Stimulated activated CD4-positive, alpha-beta T cell treated with anti-CD3 and anti-CD28 coated beads, Interleukin-1b, Interleukin-23, amount 100 ng/mL, for 48 hours (primary cell): Measurements from ENCODE around the gene GRPEL1.
"Not testable (repeated sequence)": the region's sequence is repeated elsewhere in the genome, so short reads cannot be mapped to it uniquely, and the experiment has no call there.

ENCODE experiments used
- DNase-seq: peaks from one replicate; pipeline ENCODE4 v3.0.0-alpha.2; 2020

Gene GRPEL1

DNA sequence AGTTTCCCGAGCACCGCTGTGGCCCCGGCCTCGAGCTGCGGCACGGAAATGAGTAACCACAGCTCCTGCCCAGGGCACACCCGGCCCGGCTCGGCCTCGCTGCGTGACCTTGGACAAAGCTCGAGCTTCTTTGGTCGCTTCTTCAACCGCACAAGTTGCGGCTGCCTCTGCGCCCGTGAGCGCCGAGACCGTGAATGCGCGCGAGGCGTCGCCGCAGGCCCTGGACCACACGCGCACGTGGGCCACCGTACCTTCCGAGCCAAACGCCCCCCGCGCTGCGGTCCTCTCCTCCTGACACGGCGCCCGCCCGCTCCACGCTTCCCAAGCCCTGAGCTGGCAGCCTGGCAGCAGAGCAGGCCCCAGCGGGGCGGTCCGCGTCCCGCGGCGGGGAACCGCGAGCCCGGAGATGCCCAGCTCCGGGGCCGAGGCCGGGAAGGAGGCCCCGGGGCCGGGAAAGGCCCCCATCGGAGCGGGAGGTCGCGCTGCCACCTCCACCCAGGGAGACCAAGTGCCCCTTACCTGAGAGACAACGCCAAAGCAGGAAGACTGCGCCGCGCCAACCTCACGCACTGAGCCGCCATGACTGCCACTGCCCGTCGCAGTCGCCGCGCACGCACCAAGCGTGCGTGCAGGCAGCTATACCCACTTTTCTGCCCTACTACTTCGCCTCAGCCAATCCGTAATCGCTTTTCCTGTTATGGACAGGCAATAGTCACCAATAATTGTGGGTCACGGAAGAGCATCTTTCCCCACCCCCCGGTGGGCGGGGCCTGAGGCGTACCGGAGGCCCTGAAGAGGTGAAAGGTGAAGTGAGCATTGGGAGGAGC, at the start of gene GRPEL1:
TSS of gene GRPEL1 (minus strand) at position 613 of the 827 bp plus-strand sequence. CDS start at position 581, 32 bp downstream.
- peak; percentile 100 for DNase-seq

GRCh38 chr4:7116705-7117104, 48.8 kb upstream of the GRPEL1 start:
- no peak for DNase-seq

DNA sequence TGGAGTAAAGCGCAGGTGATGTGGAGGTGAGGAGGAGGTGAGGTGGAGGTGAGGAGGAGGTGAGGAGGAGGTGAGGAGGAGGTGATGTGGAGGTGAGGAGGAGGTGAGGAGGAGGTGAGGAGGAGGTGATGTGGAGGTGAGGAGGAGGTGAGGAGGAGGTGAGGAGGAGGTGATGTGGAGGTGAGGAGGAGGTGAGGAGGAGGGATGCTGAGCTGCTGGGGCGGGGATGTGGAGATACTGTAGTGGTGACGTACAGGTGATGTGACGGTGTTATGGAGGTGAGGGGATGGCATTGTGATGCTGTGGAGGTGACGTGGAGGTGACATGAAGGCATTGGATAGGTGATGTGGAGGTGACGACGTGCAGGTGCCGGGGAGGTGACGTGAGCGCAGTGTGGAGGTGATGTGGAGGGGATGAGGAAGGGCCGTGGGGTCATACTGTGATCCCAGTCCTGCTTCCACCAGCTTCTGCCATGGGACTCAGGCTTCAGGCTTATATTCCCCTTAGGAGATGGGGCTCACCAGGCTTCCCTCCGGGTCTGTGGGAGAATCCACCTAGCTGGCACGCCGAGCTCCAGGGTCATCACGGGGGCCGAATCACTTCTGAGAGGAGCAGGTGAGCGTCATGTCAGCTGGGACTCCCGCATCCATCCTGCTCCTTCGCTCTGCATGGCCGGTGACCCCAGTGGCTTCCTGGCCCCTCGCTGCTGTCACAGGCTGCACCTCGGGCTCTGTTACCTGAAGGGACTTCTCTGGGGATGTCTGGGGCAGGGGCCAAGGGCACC, 47.9 kb upstream of the GRPEL1 start:
- no peak for DNase-seq

GRCh38 chr4:7112656-7113055, 44.8 kb upstream of the GRPEL1 start:
- no peak for DNase-seq

GRCh38 chr4:7111441-7111840, 43.6 kb upstream of the GRPEL1 start:
- DNase-seq, result no peak

DNA sequence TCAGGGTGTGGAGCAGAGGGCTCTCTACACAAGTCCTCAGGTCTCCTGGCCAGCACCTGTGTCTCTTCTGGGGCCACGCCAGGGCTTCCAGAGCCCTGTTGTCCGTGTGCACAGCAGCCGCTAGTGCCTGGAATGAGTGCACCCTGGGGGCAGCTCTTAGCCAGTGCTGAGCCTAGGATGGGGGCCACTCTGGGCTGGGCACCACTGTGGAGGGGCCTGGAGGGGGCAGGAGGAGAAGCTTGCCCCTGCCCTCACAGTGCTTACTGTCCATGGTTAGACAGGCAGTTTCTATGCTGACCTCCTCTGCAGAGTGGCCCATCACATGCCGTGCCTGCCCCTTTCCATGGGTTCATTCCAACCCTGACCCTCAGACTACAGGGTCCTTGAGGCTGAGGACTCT, 42.7 kb upstream of the GRPEL1 start:
- DNase-seq, result no peak

DNA sequence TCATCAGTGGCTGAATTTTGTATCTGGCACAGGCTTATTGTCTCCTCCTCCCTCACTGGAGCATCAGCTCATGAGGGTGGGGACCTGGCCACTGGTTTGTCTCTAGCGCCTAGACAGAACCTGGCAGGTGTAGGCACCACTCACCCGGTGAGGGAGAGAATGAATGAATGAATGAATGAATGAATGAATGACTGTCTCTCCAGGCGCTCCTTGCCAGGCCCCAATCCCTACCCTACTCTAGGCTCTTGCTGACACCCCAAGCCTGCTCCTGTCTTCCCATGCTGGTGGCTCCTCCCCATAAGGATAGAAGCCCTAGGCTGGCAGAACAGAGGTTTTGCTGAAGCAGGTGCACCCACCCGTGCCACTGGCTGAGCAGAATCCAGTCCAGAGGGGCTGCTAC, 41.3 kb upstream of the GRPEL1 start:
- no peak for DNase-seq

- DNase-seq, result no peak
Measured at GRCh38 chr4:7108660-7109059, 40.8 kb upstream of the GRPEL1 start.

DNA sequence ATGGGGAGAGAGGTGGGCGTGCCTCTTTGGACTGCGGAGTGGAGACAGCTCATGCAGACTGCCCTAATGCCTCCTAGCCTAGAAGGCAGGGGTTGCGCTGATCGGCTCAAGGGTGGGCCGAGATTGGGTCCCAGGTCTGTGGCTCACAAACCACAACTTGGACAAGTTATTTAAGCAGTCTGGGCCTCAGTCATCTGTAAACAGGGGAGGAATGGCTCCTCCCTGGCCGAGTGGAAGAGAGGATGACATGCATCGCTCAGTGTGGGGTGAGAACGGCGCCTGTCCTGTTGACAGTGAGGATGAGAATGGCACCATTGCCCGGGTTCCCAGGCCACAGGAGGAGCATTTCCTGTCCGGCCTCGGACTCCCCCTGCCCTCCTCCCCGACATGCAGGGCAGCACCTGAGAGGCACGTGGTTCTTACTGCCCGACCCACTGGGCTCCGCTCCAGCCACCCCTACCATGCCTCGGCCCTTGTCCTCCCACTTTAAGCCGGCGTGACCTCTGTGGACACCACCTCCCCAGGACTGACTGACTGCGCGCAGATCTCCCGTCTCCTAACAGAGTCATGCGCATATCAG, 40.3 kb upstream of the GRPEL1 start:
- no peak for DNase-seq

- DNase-seq, result no peak
Measured at GRCh38 chr4:7107166-7107905, 39.5 kb upstream of the GRPEL1 start.

DNA sequence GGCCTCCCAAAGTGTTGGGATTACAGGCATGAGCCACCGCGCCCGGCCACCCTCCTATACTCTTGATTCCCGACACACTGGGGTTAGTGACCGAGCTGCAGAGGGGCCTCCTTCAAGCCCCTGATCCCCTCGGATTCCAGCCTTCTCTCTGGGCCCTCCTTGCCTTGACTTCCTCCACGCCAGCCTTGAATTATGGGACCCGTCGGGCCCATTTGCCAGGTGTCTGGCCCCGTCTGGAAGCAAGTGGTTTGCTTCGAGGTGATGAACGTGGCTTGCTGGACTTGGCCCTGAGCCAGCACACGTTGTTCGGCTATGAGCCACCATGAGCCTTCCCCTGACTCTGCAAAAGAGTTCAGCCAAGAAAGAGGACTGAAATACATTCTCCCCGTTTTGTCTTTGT, 37.4 kb upstream of the GRPEL1 start:
- DNase-seq, result no peak

DNA sequence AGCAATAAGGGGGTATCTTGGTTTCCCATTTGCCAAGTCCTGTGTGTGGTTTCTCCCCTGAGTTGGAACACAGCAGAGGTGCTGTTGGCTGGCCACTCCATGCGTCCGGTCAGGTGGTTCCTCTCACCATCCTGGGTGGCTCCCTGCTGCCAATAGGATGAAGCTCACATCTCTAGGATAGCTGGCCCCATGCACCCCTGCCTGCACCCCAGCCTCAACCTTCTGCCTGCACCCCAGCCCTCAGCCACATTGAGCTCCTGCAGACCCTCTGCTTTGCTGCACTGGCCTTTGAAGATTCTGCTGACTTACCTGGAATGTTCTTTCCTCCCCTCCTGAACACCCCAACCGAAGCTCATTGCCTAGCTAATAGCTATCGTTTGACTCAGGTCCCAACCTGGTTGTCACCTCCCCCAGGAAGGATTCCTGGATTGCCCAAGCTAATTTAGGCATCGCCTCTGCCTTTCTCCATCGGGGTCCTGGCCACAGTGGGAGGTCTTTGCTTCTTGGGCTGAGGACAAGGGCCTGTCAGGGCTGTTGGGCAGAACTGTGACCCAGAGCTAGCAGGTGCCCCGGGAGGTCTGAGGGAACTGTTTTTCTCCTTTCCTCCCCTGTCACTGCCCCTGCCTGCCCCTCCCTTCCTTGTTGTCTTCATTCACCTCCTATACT, 36.6 kb upstream of the GRPEL1 start:
- DNase-seq, result no peak

GRCh38 chr4:7103607-7104365, 35.9 kb upstream of the GRPEL1 start:
- DNase-seq, result no peak

- peak; percentile 83 for DNase-seq
Measured at GRCh38 chr4:7103031-7103606, 35.3 kb upstream of the GRPEL1 start.

DNA sequence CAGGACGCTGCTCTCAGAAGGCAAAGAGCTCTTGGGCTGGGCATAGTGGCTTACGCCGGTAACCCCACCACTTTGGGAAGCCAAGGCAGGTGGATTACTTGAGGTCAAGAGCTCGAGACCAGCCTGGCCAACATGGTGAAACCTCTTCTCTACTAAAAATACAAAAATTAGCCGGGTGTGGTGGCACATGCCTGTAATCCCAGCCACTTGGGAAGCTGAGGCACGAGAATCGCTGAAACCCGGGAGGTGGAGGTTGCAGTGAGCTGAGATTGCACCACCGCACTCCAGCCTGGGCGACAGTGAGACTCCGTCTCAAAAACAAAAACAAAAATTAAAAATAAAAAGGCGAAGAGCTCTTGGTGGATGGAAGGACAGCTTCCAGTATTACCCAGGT, 34.6 kb upstream of the GRPEL1 start:
- DNase-seq, result not testable (repeated sequence)

- DNase-seq, result peak; percentile 65
Measured at GRCh38 chr4:7101692-7102515, 34.0 kb upstream of the GRPEL1 start.

GRCh38 chr4:7096236-7096635, 28.4 kb upstream of the GRPEL1 start:
- no peak for DNase-seq

DNA sequence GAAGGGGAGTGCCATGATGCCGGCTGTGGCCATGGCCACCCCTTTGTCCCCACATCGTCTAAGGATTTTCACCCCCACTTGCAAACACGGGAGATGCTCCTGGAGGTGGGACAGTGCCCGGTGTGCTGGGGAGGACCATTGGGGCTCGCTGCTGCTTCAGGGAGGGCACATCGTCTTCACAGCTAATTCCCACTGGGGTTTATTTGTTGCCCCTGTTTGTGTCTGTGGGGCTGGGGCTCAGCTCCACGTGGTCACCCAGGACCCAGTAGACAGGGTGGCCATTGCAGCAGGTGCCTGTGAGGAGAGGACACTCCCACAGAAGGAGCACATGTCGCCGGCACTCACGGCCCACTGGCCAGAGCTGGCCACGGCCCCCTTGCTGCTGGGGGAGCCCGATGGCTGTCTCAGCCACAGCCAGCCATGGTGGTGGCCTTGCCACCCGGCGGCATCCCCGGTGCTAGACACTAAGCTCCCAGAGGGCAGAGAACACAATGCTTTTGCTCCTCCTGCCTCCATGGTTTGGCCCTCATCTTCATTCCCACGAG, 27.8 kb upstream of the GRPEL1 start:
- DNase-seq, result no peak

GRCh38 chr4:7094916-7095315, 27.1 kb upstream of the GRPEL1 start:
- no peak for DNase-seq

GRCh38 chr4:7092026-7092425, 24.2 kb upstream of the GRPEL1 start:
- no peak for DNase-seq
